Body of pancreas (tissue), 4 donors: ENCODE measurements around the gene DNAH7.

ENCODE experiments used
- CTCF ChIP-seq, 7 experiments: fragments of 450-650 bp in 4 of 7; fragments of 200-600 bp in 3 of 7; sonication (generic) in 3 of 7; IDR thresholded peaks; one replicate each; pipeline ENCODE4 v1.5.1; 2016 to 2019; ENCODE audit warnings: antibody characterized with exemption in 7 of 7
- POLR2A ChIP-seq, 3 donors: fragments of 450-650 bp; IDR thresholded peaks; one replicate each; pipeline ENCODE4 v1.6.1; 2016; ENCODE audit warnings: antibody characterized with exemption in 3 of 3, mild to moderate bottlenecking in 2 of 3

DNA sequence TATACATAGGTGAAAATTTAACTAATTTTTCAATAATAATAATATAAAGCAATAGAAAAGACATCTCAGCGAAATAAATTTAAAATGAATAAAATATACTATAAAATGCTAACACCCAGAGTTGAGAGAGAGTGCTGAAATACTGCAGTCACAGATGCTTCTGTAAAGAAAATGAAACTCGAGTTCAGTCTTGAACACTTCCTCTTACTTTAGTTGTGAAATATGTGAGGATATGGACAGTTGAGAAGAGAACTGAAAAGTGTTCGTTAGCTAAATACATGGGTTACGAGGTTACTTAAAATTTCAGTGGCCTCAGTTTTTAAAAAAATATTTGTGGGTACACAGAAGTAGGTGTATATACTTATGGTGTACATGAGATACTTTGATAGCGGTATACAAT lies 106.8 kb downstream of the DNAH7 start:
- TF ChIP-seq CTCF (IDR thresholded peaks at IDR 0.05) (no peak), POLR2A (IDR thresholded peaks at IDR 0.05) (no peak)
